BLaER1 (cell line): ENCODE measurements around the gene MRPL37.

Experiments
- H3K27ac ChIP-seq: shearing (Covaris generic); formaldehyde crosslinking; 2 replicates; pipeline ENCODE4 v1.8.1; 2022
- H3K27me3 ChIP-seq: shearing (Covaris generic); formaldehyde crosslinking; 2 replicates; pipeline ENCODE4 v1.8.1; 2022
- H3K36me3 ChIP-seq: shearing (Covaris generic); formaldehyde crosslinking; 2 replicates; pipeline ENCODE4 v1.8.1; 2022
- H3K4me1 ChIP-seq: shearing (Covaris generic); formaldehyde crosslinking; 2 replicates; pipeline ENCODE4 v1.8.1; 2022
- H3K4me2 ChIP-seq: shearing (Covaris generic); formaldehyde crosslinking; 2 replicates; pipeline ENCODE4 v1.8.1; 2022
- H3K4me3 ChIP-seq: shearing (Covaris generic); formaldehyde crosslinking; 2 replicates; pipeline ENCODE4 v1.8.1; 2022
- H3K9ac ChIP-seq: shearing (Covaris generic); formaldehyde crosslinking; 2 replicates; pipeline ENCODE4 v1.8.1; 2022
- H3K9me3 ChIP-seq: shearing (Covaris generic); formaldehyde crosslinking; 2 replicates; pipeline ENCODE4 v1.8.1; 2022
- H4K20me1 ChIP-seq: shearing (Covaris generic); formaldehyde crosslinking; 2 replicates; pipeline ENCODE4 v1.8.1; 2022
- Cebpa-rat ChIP-seq: shearing (Covaris generic); IDR thresholded peaks from 2 replicates; pipeline ENCODE4 v1.8.1; 2022

MRPL37 gene

DNA sequence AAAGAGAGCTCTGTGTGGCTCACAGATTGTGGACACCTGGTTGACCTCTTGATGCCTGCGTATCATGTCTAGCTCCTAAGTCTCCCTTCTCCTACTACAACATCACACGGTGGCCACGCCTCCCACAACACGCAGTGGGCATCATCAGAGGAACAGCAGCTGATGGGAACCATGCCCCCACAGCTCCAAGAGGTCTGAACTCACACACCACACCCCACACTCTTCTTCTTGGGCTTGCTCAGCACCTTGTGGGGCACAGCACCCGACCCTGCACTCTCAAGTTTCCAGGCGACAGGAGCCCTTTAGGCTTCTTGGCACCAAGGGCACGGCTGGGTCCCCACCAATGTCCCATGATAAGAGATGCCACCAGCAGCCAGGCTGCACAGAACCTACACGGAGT is 28.4 kb upstream of the MRPL37 start:
- no peaks in the 10 kb centered on the region for H3K27me3 ChIP-seq
- no peaks in the 10 kb centered on the region for H3K9me3 ChIP-seq
- no peak overlapping the region for H3K27ac ChIP-seq
- peaks cover 15% of the 10 kb centered on the region for H3K36me3 ChIP-seq
- H3K4me1 ChIP-seq, result peaks cover 20% of the 10 kb centered on the region
- H3K4me3 ChIP-seq, result no peak overlapping the region
- no peak for TF ChIP-seq Cebpa-rat
- no peaks in the 10 kb centered on the region for H4K20me1 ChIP-seq
- no peak overlapping the region for H3K9ac ChIP-seq
- no peak overlapping the region for H3K4me2 ChIP-seq

DNA sequence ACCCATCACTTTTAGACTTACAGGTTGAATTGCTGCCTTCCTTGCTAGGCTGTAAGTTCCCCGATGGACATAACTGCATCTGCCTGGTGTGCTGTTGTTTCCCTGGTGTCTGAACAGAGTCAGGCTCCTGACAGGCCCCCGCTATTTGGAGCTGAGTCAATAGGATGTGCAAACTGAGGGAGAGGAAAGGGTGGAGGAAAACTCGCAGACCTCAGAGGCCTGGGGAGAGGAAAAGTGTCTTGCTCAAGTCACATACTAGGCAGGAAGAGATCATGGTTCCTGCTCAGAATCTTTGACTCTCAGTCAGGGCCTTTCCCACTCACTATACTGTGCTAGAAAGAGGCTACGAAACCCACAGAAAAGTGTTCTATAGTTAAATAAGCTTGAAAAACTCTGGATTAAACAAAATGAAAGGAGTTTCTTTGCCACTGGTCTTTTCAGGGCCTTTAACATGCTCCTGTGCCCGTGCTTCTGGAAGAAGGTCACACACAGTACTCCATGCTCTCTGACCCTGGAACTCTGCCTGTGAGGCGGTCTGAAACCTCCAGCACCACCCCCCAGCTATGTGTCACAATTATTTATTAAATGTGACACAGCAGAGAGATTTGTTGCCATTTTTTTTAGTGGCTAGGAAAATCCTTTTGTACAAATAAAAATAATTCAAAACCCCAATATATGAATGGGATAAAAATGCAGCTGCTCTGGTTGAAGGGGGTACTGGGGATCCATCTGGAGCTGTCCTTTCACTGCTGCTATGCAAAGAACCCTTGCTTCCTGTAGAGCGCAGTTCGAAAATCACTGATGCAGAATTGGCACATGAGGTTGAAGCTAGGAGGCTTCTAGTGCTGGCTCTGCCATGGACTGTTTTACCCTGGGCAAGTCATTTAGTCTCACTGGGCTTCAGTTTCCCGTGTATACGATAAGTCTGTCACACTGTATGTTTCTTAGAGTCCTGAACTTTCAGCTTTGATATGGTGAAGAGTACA is 27.1 kb upstream of the MRPL37 start:
- no peak overlapping the region for H3K4me2 ChIP-seq
- TF ChIP-seq Cebpa-rat, result no peak
- peaks cover 20% of the 10 kb centered on the region for H3K36me3 ChIP-seq

DNA sequence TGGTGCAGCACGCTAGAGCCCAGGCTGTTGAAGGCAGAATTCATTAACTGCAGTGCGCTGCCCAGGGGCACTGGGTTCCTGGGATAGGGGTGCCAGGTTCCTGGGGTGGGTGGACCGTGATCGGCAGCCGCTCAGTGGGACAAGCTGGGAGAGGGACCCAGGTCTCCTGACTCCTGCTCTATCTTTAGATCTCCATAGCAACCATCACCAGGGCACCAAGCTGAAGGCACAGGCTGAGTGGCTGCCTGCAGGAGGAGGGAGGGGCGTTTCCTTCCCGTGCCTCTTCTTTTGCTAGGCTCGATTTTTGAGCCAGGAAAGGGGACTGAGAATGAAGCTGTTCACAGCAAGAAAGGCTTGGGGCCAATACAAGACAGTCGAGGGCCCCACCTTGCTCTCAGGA is 26.3 kb upstream of the MRPL37 start:
- H3K9ac ChIP-seq, result no peak overlapping the region

More for the DNA sequence above, 27.1 kb upstream of the MRPL37 start:
- Histone ChIP-seq H4K20me1 (no peaks in the 10 kb centered on the region), H3K9ac (no peak overlapping the region), H3K27ac (peak overlapping the region; percentile 18; the same call in 1 of the 2 replicates), H3K4me1 (peaks cover 20% of the 10 kb centered on the region), H3K27me3 (no peaks in the 10 kb centered on the region), H3K4me3 (no peak overlapping the region), H3K9me3 (no peaks in the 10 kb centered on the region)

GRCh38 chr1:54174106-54174505 is 25.9 kb upstream of the MRPL37 start:
- peaks cover 20% of the 10 kb centered on the region for H3K4me1 ChIP-seq
- H3K27me3 ChIP-seq, result no peaks in the 10 kb centered on the region
- H3K4me2 ChIP-seq, result peak overlapping the region; percentile 35
- no peak overlapping the region for H3K4me3 ChIP-seq
- H3K9ac ChIP-seq, result no peak overlapping the region
- no peak for TF ChIP-seq Cebpa-rat
- H3K36me3 ChIP-seq, result peaks cover 32% of the 10 kb centered on the region
- H4K20me1 ChIP-seq, result no peaks in the 10 kb centered on the region
- no peaks in the 10 kb centered on the region for H3K9me3 ChIP-seq
- H3K27ac ChIP-seq, result no peak overlapping the region

More for the DNA sequence above, 26.3 kb upstream of the MRPL37 start:
- Histone ChIP-seq H3K36me3 (peaks cover 27% of the 10 kb centered on the region), H3K9me3 (no peaks in the 10 kb centered on the region), H3K4me3 (no peak overlapping the region), H3K4me1 (peaks cover 20% of the 10 kb centered on the region), H4K20me1 (no peaks in the 10 kb centered on the region), H3K4me2 (peak overlapping the region; percentile 35), H3K27ac (no peak overlapping the region), H3K27me3 (no peaks in the 10 kb centered on the region)
- no peak for TF ChIP-seq Cebpa-rat

DNA sequence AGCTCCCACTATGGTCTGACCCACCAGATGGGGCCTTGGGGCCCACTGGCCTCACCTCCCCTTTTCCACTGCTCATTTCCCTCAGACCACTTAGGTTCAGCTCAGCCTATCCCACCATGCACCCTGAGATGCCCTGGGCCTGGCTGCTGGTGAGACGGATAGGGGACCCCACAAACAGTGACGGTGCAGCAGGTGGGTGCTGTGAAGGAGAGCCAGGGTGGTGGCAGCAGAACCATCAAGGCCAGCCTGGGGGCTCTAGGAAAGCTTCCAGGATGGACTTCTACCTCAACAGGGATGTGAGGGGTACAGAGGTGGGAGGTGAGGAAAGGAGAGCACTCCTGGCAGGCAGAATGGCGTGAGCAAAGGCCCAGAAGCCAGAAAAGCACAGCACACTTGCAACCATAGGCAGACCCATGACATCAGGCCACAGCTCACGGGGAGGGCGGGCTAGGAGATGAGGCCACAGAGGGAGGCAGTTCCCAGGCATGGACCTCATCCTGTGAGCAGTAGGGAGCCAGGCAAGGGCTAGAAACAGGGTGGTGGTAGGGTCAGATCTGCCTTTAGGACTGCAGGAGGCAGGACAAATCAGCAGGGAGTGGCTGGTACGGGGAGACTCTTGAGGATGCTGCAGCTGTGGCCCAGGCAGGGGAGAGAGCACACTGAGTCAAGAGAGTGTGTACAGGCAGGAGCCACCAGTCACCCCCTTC is 23.2 kb upstream of the MRPL37 start:
- H3K4me1 ChIP-seq, result peaks cover 20% of the 10 kb centered on the region
- H3K36me3 ChIP-seq, result peaks cover 51% of the 10 kb centered on the region
- no peak overlapping the region for H3K9ac ChIP-seq
- no peaks in the 10 kb centered on the region for H3K27me3 ChIP-seq
- H3K4me3 ChIP-seq, result no peak overlapping the region
- H3K4me2 ChIP-seq, result no peak overlapping the region
- H3K9me3 ChIP-seq, result no peaks in the 10 kb centered on the region
- no peaks in the 10 kb centered on the region for H4K20me1 ChIP-seq
- no peak overlapping the region for H3K27ac ChIP-seq
- no peak for TF ChIP-seq Cebpa-rat

- Histone ChIP-seq H3K9ac (no peak overlapping the region), H3K9me3 (no peaks in the 10 kb centered on the region), H3K27me3 (no peaks in the 10 kb centered on the region), H3K4me2 (no peak overlapping the region), H3K4me3 (no peak overlapping the region), H3K4me1 (peaks cover 17% of the 10 kb centered on the region), H3K36me3 (peaks cover 60% of the 10 kb centered on the region), H4K20me1 (no peaks in the 10 kb centered on the region), H3K27ac (no peak overlapping the region)
- no peak for TF ChIP-seq Cebpa-rat
Measured at GRCh38 chr1:54177726-54178125, 22.2 kb upstream of the MRPL37 start.

DNA sequence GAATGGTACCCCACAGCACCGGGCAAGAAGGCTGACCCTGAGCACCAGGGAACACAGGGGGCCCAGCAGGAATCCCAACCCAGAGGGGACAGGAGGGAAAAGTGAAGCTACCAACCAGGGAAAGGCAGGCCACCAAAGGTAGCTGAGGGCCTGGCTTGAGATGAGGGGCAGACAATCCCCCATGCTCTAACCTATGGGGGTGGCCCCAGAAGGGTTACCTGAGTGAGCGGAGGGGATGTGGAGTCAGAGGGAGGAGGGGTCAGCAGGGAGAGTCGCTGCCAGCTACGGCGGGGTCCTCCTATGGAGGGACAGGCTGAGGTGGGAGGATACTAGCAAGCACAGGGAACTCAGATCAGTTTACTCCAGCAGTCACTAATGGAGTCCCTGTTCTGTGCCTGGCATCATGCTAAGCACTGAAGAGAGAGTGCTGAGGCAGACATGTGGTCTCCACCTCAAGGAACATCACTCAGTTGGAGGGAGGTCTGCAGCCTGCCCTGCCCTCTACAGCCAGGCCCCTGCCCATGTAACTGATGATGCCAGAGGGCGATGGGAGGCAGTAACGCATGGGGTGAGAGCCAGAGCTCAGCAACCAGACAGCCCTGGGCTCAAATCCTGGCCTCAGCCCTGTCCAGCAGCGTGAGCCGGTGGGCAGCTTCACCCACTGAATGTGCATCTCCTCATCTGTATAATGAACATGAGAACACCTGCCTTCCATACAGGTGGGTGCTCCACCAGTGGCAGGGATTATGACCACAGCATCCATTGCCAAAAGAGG is 21.5 kb upstream of the MRPL37 start:
- no peaks in the 10 kb centered on the region for H4K20me1 ChIP-seq
- H3K4me3 ChIP-seq, result no peak overlapping the region
- no peak overlapping the region for H3K27ac ChIP-seq
- no peaks in the 10 kb centered on the region for H3K9me3 ChIP-seq
- H3K4me1 ChIP-seq, result peaks cover 10% of the 10 kb centered on the region
- no peaks in the 10 kb centered on the region for H3K27me3 ChIP-seq
- TF ChIP-seq Cebpa-rat, result no peak
- H3K36me3 ChIP-seq, result peaks cover 65% of the 10 kb centered on the region
- H3K9ac ChIP-seq, result no peak overlapping the region
- no peak overlapping the region for H3K4me2 ChIP-seq

DNA sequence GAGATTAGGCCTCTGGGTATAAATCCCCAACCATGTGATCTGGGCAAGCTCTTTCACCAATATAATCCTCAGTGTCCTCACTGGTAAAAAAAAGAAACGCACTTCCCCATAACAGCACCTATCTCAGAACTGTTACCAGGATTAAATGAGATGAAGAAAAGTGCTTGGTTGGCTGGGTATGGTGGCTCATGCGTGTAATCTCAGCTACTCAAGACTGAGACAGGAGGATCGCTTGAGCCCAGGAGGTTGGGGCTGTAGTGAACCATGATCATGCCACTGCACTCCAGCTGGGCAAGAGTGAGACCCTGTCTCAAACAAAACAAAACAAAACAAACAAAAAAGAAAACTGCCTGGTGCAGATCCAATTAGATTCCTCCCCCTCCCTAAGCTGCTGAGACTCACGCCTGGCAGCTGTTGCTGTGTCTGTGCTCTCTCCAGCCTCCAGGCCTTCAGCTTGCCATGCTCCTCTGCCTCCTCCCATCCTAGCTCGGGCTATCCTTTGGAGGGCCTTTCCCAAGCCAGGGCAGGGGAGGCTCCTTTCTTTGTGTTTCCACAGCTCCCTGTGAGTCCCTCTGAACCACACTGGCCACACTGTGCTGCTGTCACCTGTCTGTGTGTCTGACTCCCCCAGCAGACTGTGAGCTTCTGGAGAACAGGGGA is 19.1 kb upstream of the MRPL37 start:
- no peaks in the 10 kb centered on the region for H4K20me1 ChIP-seq
- no peak overlapping the region for H3K9ac ChIP-seq
- no peak overlapping the region for H3K4me2 ChIP-seq
- H3K4me1 ChIP-seq, result no peaks in the 10 kb centered on the region
- H3K9me3 ChIP-seq, result no peaks in the 10 kb centered on the region
- H3K36me3 ChIP-seq, result peaks cover 61% of the 10 kb centered on the region
- H3K27ac ChIP-seq, result no peak overlapping the region
- no peak overlapping the region for H3K4me3 ChIP-seq
- H3K27me3 ChIP-seq, result no peaks in the 10 kb centered on the region
- TF ChIP-seq Cebpa-rat, result no peak

GRCh38 chr1:54186056-54186455 is 13.9 kb upstream of the MRPL37 start:
- H4K20me1 ChIP-seq, result no peaks in the 10 kb centered on the region
- H3K4me1 ChIP-seq, result no peaks in the 10 kb centered on the region
- H3K9ac ChIP-seq, result no peak overlapping the region
- no peaks in the 10 kb centered on the region for H3K27me3 ChIP-seq
- TF ChIP-seq Cebpa-rat, result no peak
- H3K4me3 ChIP-seq, result no peak overlapping the region
- no peak overlapping the region for H3K4me2 ChIP-seq
- peaks cover 75% of the 10 kb centered on the region for H3K36me3 ChIP-seq
- no peak overlapping the region for H3K27ac ChIP-seq
- H3K9me3 ChIP-seq, result no peaks in the 10 kb centered on the region
